ENCODE measurements around the gene TEDDM1.
"Not testable (repeated sequence)": the region's sequence is repeated elsewhere in the genome, so short reads cannot be mapped to it uniquely, and the experiment has no call there.

The TEDDM1 gene

GRCh38 chr1:182400567-182400966 is at the start of gene TEDDM1:
TEDDM1 (minus strand) TSS chr1:182400667; CDS start chr1:182400485, 182 bp downstream.
- no peak for DNase-seq
- TF ChIP-seq GATA1 (IDR thresholded peaks at IDR 0.05; ENCODE audit: low read depth, low read length) (no peak), POLR2A (IDR thresholded peaks at IDR 0.05; ENCODE audit: low read length) (no peak)

GRCh38 chr1:182450087-182450486 is 49.6 kb upstream of the TEDDM1 start, which contains the start of gene RGSL1:
RGSL1 (plus strand) TSS chr1:182450146; CDS start chr1:182450166, 20 bp downstream.
- no peak for TF ChIP-seq POLR2A (IDR thresholded peaks at IDR 0.05; ENCODE audit: low read length)
- no peak for TF ChIP-seq GATA1 (IDR thresholded peaks at IDR 0.05; ENCODE audit: low read depth, low read length)
- no peak for DNase-seq

DNA sequence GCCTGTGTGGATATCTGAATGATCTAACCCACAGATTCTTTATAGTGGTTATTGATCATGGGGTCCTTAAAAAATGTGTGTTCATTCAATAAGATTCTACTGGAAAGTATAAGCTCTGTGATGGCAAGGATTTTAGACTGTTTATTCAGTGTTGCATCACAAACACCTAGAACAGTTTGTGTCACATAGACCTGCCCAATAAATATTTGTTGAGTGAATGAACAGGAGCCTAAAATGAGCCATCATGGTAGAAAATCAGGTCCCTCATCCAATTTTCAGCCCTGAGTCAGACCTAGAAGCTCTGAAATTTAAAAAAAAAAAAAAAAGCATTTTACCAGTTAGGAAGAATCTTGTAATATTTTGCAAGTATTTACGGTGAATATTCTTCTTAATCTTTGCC is 47.2 kb upstream of the TEDDM1 start:
- TF ChIP-seq GATA1 (IDR thresholded peaks at IDR 0.05; ENCODE audit: low read depth, low read length) (no peak), POLR2A (IDR thresholded peaks at IDR 0.05; ENCODE audit: low read length) (no peak)
- no peak for DNase-seq

DNA sequence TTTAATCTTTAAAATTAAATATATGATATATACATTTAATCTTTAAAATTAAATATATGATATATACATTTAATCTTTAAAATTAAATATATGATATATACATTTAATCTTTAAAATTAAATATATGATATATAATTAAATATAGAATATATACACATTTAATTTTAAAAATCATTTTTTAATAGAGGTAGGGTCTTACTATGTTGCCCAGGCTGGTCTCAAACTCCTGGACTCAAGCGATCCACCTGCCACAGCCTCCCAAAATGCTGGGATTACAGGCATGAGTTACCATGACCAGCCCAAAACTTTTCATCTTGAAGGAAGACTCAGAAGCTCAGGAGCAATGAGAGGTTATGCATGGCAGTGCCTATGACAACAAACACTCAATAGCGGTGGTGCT is 46.7 kb upstream of the TEDDM1 start:
- DNase-seq, result not testable (repeated sequence)

DNA sequence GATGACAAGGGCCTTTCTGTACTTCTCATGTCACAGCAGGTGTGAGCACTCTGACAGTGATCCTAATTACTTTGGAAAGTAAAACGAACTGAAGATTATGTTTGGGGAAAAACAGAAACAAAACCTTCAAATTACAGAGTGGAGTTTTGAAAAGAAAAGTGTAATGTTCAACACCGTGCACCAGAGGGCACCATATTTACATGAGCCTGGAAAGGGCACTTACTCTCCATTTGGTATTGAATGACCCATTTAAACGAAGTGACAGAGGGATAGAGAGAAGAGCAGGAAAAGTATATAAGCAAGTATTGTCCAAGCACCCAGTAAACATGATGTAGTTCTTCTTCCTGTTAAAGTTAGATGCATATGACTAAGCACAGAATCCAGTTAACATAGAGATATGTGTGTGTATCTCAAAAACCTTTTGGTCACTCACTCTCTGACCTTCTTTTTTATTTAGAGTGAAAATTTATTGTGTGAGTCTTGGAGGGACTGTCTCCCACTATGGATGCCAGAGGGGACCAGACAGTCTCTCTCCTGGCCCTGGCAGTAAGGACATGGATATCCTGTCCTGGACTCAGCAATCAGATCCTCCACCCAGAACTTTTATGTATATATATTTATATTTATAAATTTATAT is 45.7 kb upstream of the TEDDM1 start:
- DNase-seq, result peak; percentile 56 to 75
- TF ChIP-seq GATA1 (IDR thresholded peaks at IDR 0.05; ENCODE audit: low read depth, low read length) (no peak), POLR2A (IDR thresholded peaks at IDR 0.05; ENCODE audit: low read length) (no peak)

DNA sequence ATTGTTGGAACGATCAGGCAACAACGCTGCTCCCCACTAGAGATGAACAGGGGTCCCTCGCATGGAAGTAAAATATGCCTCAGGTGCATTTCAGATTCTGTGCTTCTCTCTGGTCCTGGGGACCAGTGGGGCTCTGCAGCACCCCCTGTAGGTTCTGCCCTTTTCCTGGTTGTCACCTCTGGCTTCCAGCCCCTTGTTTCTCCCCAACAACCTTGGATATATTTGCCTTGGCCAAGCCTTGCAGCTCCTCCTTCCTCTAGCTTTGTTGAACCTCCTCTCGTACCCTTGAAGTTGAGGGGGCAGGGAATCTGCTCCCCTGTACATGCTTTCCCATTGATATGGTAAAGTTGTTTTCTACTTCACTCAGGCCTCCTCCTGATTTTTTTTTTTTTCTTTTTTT is 44.0 kb upstream of the TEDDM1 start:
- no peak for TF ChIP-seq GATA1 (IDR thresholded peaks at IDR 0.05; ENCODE audit: low read depth, low read length)
- TF ChIP-seq POLR2A (IDR thresholded peaks at IDR 0.05; ENCODE audit: low read length), result no peak
- DNase-seq, result no peak

- TF ChIP-seq GATA1 (IDR thresholded peaks at IDR 0.05; ENCODE audit: low read depth, low read length), result no peak
- no peak for TF ChIP-seq POLR2A (IDR thresholded peaks at IDR 0.05; ENCODE audit: low read length)
- DNase-seq, result no peak
Measured at GRCh38 chr1:182442333-182442732, 41.9 kb upstream of the TEDDM1 start.

DNA sequence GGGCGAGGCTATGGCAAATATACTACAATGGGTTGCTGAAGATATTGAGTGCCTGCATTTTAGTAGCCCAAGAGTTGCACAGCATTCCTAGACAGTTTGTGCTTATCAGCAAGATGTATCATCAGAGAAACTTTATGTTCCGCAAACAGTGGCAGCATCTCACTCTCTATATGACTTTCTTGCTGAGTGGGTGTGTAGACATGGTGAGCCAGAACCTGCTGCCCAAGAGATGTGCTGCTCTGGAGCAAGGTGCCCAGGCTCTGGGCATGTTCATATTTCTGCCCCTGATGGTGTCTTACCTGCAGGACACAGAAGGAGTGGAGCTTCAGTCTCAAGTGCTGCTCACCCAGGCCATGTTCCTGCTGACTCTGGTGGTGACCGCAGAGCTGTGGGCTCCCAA is 41.3 kb upstream of the TEDDM1 start:
- DNase-seq, result no peak
- TF ChIP-seq POLR2A (IDR thresholded peaks at IDR 0.05; ENCODE audit: low read length), result no peak
- no peak for TF ChIP-seq GATA1 (IDR thresholded peaks at IDR 0.05; ENCODE audit: low read depth, low read length)

- TF ChIP-seq GATA1 (IDR thresholded peaks at IDR 0.05; ENCODE audit: low read depth, low read length), result no peak
- no peak for TF ChIP-seq POLR2A (IDR thresholded peaks at IDR 0.05; ENCODE audit: low read length)
- no peak for DNase-seq
Measured at GRCh38 chr1:182438326-182438725, 37.9 kb upstream of the TEDDM1 start.

GRCh38 chr1:182433580-182433979 is 33.1 kb upstream of the TEDDM1 start:
- TF ChIP-seq POLR2A (IDR thresholded peaks at IDR 0.05; ENCODE audit: low read length) (no peak), GATA1 (IDR thresholded peaks at IDR 0.05; ENCODE audit: low read depth, low read length) (no peak)

DNA sequence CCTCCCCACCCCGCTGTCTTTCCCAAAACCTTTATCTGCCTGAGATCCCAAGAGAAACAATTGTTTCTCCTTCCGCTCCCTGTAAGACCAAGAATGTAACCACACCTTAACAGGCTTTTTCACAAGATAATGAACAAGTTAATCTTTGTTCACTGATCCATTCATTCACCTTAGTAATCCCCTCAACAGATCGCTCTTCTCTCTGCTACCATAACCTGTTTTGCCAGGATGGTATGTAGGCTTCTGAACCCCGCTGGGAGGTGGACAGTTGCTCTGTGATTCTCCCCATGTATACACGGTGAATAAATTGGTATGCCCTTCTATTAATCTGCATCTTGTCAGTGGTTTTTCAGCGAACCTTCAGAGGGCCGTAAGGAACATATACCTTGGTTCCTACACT is 30.8 kb upstream of the TEDDM1 start:
- DNase-seq, result no peak
- TF ChIP-seq GATA1 (IDR thresholded peaks at IDR 0.05; ENCODE audit: low read depth, low read length) (no peak), POLR2A (IDR thresholded peaks at IDR 0.05; ENCODE audit: low read length) (no peak)

More at GRCh38 chr1:182433580-182433979, 33.1 kb upstream of the TEDDM1 start:
- DNase-seq, result no peak

- DNase-seq, result peak in 1 of 2 experiments; percentile 11
- TF ChIP-seq GATA1 (IDR thresholded peaks at IDR 0.05; ENCODE audit: low read depth, low read length) (no peak), POLR2A (IDR thresholded peaks at IDR 0.05; ENCODE audit: low read length) (no peak)
Measured at GRCh38 chr1:182430263-182431068, 30.0 kb upstream of the TEDDM1 start.

GRCh38 chr1:182428043-182428442 is 27.6 kb upstream of the TEDDM1 start:
- no peak for DNase-seq
- TF ChIP-seq GATA1 (IDR thresholded peaks at IDR 0.05; ENCODE audit: low read depth, low read length) (no peak), POLR2A (IDR thresholded peaks at IDR 0.05; ENCODE audit: low read length) (no peak)

GRCh38 chr1:182426442-182427430 is 26.3 kb upstream of the TEDDM1 start:
- no peak for TF ChIP-seq GATA1 (IDR thresholded peaks at IDR 0.05; ENCODE audit: low read depth, low read length)
- no peak for TF ChIP-seq POLR2A (IDR thresholded peaks at IDR 0.05; ENCODE audit: low read length)
- DNase-seq, result no peak

All from erythroblast (primary cell).